Brain microvascular endothelial cell (primary cell): Measurements from ENCODE around the gene EMCN.
A peak's percentile ranks its signal among the peaks of the same experiment; 100 is the strongest.

Experiments used
- DNase-seq: peaks from one replicate; pipeline ENCODE4 v3.0.0-alpha.2; 2020
- H3K27ac ChIP-seq: fragments of 250-450 bp; sonication (Bioruptor Pico); 2 replicates; pipeline ENCODE4 v1.5.1; 2020; ENCODE audit warnings: mild to moderate bottlenecking, moderate library complexity
- H3K27me3 ChIP-seq: fragments of 250-450 bp; sonication (Bioruptor Pico); replicated peaks from 2 replicates; pipeline ENCODE4 v1.5.1; 2020; ENCODE audit warnings: mild to moderate bottlenecking
- H3K36me3 ChIP-seq: fragments of 250-450 bp; sonication (Bioruptor Pico); replicated peaks from 2 replicates; pipeline ENCODE4 v1.5.1; 2020; ENCODE audit warnings: mild to moderate bottlenecking
- H3K4me3 ChIP-seq: 2 replicates; pipeline ENCODE4 v1.5.1; 2011; ENCODE audit warnings: low read depth, mild to moderate bottlenecking, control low read depth, low read length, moderate library complexity
- CTCF ChIP-seq: IDR thresholded peaks from 2 replicates; pipeline ENCODE4 v1.5.1; 2011; ENCODE audit warnings: low read depth, mild to moderate bottlenecking, moderate library complexity, low read length, control low read depth, inconsistent platforms; ENCODE audit errors: missing control alignments
- in situ Hi-C: cut with HindIII; loops from 2 replicates; pipeline ENCODE4 v1.10.0; 2017; ENCODE audit warnings: low sequenced_read_pairs, low pct_ligation_motif_present

Gene EMCN

GRCh38 chr4:100504086-100504874, 13.5 kb downstream of the EMCN start:
- no peak for TF ChIP-seq CTCF
- in situ Hi-C loops, result no loop called here
- Histone ChIP-seq H3K27ac (no peak overlapping the region), H3K36me3 (no peaks in the 10 kb centered on the region), H3K4me3 (no peak overlapping the region), H3K27me3 (no peaks in the 10 kb centered on the region)
- peak; percentile 51 for DNase-seq

- no peaks in the 10 kb centered on the region for H3K27me3 ChIP-seq
- in situ Hi-C loops, result no loop called here
Measured at GRCh38 chr4:100497791-100498190, 20.0 kb downstream of the EMCN start.

GRCh38 chr4:100495074-100495473, 22.7 kb downstream of the EMCN start:
- Histone ChIP-seq H3K4me3 (no peak overlapping the region), H3K36me3 (no peaks in the 10 kb centered on the region), H3K27me3 (no peaks in the 10 kb centered on the region), H3K27ac (no peak overlapping the region)
- no peak for DNase-seq
- TF ChIP-seq CTCF, result no peak
- in situ Hi-C loops, result no loop called here

More at GRCh38 chr4:100497791-100498190, 20.0 kb downstream of the EMCN start:
- no peak for DNase-seq
- Histone ChIP-seq H3K36me3 (no peaks in the 10 kb centered on the region), H3K4me3 (no peak overlapping the region), H3K27ac (no peak overlapping the region)
- TF ChIP-seq CTCF, result no peak

GRCh38 chr4:100494166-100494565, 23.7 kb downstream of the EMCN start:
- no peak for TF ChIP-seq CTCF
- Histone ChIP-seq H3K27ac (no peak overlapping the region), H3K36me3 (no peaks in the 10 kb centered on the region), H3K4me3 (no peak overlapping the region), H3K27me3 (no peaks in the 10 kb centered on the region)
- no peak for DNase-seq
- in situ Hi-C loops, result no loop called here

- no peaks in the 10 kb centered on the region for H3K36me3 ChIP-seq
- no peak for DNase-seq
- no peak overlapping the region for H3K4me3 ChIP-seq
- TF ChIP-seq CTCF, result no peak
- H3K27me3 ChIP-seq, result no peaks in the 10 kb centered on the region
- no peak overlapping the region for H3K27ac ChIP-seq
- in situ Hi-C loops, result no loop called here
Measured at GRCh38 chr4:100493756-100494155, 24.1 kb downstream of the EMCN start.

GRCh38 chr4:100492129-100492528, 25.7 kb downstream of the EMCN start:
- H3K36me3 ChIP-seq, result no peaks in the 10 kb centered on the region
- no peak overlapping the region for H3K27ac ChIP-seq
- in situ Hi-C loops, result no loop called here
- no peaks in the 10 kb centered on the region for H3K27me3 ChIP-seq
- DNase-seq, result no peak
- TF ChIP-seq CTCF, result no peak
- no peak overlapping the region for H3K4me3 ChIP-seq
